Stomach (tissue), 9 donors: ENCODE measurements around the gene HSD17B7. TPM values are rescaled to one million over a fixed set of nuclear protein-coding genes. Genes with fewer than 3 reads are reported as not detected.

Experiments
- DNase-seq, 2 donors: peaks; one replicate each; pipeline versions ENCODE4 v3.0.0 to v3.0.0-alpha.2; 2013 to 2019
- H3K27ac ChIP-seq, 5 donors: fragments of 200-600 bp in 4 of 5; sonication (generic) in 4 of 5; one replicate each; pipeline ENCODE4 v1.5.1; 2013 to 2019; ENCODE audit warnings: mild to moderate bottlenecking in 1 of 5, moderate library complexity in 1 of 5
- H3K27me3 ChIP-seq, 3 donors: fragments of 200-600 bp; sonication (generic); one replicate each; pipeline ENCODE4 v1.5.1; 2017 to 2019; ENCODE audit warnings: mixed run types in 1 of 3
- H3K36me3 ChIP-seq, 4 donors: fragments of 200-600 bp; sonication (generic); 1 replicate in 3 of 4; 2 replicates in 1 of 4; pipeline ENCODE4 v1.5.1; 2016 to 2019
- H3K4me1 ChIP-seq, 4 donors: fragments of 200-600 bp; sonication (generic); one replicate each; pipeline ENCODE4 v1.5.1; 2016 to 2019
- H3K4me3 ChIP-seq, 4 donors: fragments of 200-600 bp; sonication (generic) in 3 of 4; one replicate each; pipeline ENCODE4 v1.5.1; 2016 to 2019; ENCODE audit warnings: mild to moderate bottlenecking in 1 of 4
- H3K9me3 ChIP-seq, 4 donors: fragments of 200-600 bp; sonication (generic); one replicate each; pipeline ENCODE4 v1.5.1; 2016 to 2019
- CTCF ChIP-seq, 7 experiments: fragments of 450-650 bp in 4 of 7; fragments of 200-600 bp in 3 of 7; sonication (generic) in 3 of 7; IDR thresholded peaks; one replicate each; pipeline ENCODE4 v1.5.1; 2016 to 2019; ENCODE audit warnings: antibody characterized with exemption in 7 of 7, control low read depth in 2 of 7, mild to moderate bottlenecking in 1 of 7
- EP300 ChIP-seq: sonication (generic); formaldehyde crosslinking; IDR thresholded peaks from one replicate; pipeline ENCODE4 v1.6.1; 2017; ENCODE audit warnings: antibody characterized with exemption
- POLR2A ChIP-seq, 4 donors: fragments of 450-650 bp; IDR thresholded peaks; one replicate each; pipeline ENCODE4 v1.6.1; 2016; ENCODE audit warnings: antibody characterized with exemption in 4 of 4, control low read depth in 2 of 4, mild to moderate bottlenecking in 1 of 4, moderate library complexity in 1 of 4
- POLR2AphosphoS5 ChIP-seq, 3 donors: sonication (generic); formaldehyde crosslinking; IDR thresholded peaks; one replicate each; pipeline ENCODE4 v1.6.1; 2016; ENCODE audit warnings: antibody characterized with exemption in 3 of 3
- WGBS, 5 donors: extraction: QIAGEN DNeasy Blood & Tissue Kit in 3 of 5; methylation state at CpG; one replicate each; pipeline versions ENCODE4 v1.1.5 to v1.1.7; 2013 to 2018; 5-methylcytosine and 5-hydroxymethylcytosine counted together
- intact Hi-C: fragments of 100-400 bp; cut with DNase I; formaldehyde crosslinking; loops from one replicate; pipeline ENCODE4 v1.15.1; 2023; ENCODE audit warnings: low total_unique reads
- polyA plus RNA-seq, 3 donors: library from polyadenylated mRNA; stranded (reverse); fragments of 200-250 nt; gene quantifications; one replicate each; pipeline ENCODE4 v1.2.3, GENCODE V29; 2013
- total RNA-seq, 5 donors: library from RNA; depleted of rRNA; stranded (reverse); fragments of >200 nt; gene quantifications; one replicate each; pipeline versions ENCODE4 v1.1.0 to v1.2.3, GENCODE V29; 2014 to 2016
- donor health status: healthy with polysubstance abuse.
- donor health status: Bipolar disorder and iron deficiency.
- donor health status: healthy.

HSD17B7 gene
- total and polyA plus RNA-seq, 8 donors, result 2.3 to 75.9 (median 11.9) TPM

- Histone ChIP-seq H3K4me1 (peaks cover 7 to 18% (median 14%) of the 10 kb centered on the region in 4 donors), H3K27ac (no peak overlapping the region), H3K4me3 (no peak overlapping the region), H3K36me3 (no peaks in the 10 kb centered on the region), H3K27me3 (peaks cover 0 to 19% (median 9%) of the 10 kb centered on the region in 3 donors), H3K9me3 (no peaks in the 10 kb centered on the region)
- 63 to 74% (median 68%) methylated on average over 3 of the region's 3 CpGs for WGBS, 5 donors
- DNase-seq, result no peak
- TF ChIP-seq CTCF (IDR thresholded peaks at IDR 0.05), result no peak
- no peak for TF ChIP-seq POLR2A (IDR thresholded peaks at IDR 0.05)
- no peak for TF ChIP-seq EP300
- no peak for TF ChIP-seq POLR2AphosphoS5 (IDR thresholded peaks at IDR 0.05)
- intact Hi-C loops, result no loop called here
Measured at GRCh38 chr1:162823231-162823630, 32.7 kb downstream of the HSD17B7 start.

GRCh38 chr1:162823771-162824525 is 33.4 kb downstream of the HSD17B7 start:
- Histone ChIP-seq H3K4me1 (peaks cover 7 to 18% (median 14%) of the 10 kb centered on the region in 4 donors), H3K27me3 (peaks cover 0 to 19% (median 9%) of the 10 kb centered on the region in 3 donors), H3K4me3 (no peak overlapping the region), H3K9me3 (no peaks in the 10 kb centered on the region), H3K27ac (no peak overlapping the region), H3K36me3 (no peaks in the 10 kb centered on the region)
- intact Hi-C loops, result no loop called here
- no peak for DNase-seq
- 46 to 54% (median 52%) methylated on average over 2 of the region's 2 CpGs for WGBS, 5 donors
- TF ChIP-seq CTCF (IDR thresholded peaks at IDR 0.05) (no peak), POLR2AphosphoS5 (IDR thresholded peaks at IDR 0.05) (no peak), POLR2A (IDR thresholded peaks at IDR 0.05) (no peak), EP300 (no peak)

DNA sequence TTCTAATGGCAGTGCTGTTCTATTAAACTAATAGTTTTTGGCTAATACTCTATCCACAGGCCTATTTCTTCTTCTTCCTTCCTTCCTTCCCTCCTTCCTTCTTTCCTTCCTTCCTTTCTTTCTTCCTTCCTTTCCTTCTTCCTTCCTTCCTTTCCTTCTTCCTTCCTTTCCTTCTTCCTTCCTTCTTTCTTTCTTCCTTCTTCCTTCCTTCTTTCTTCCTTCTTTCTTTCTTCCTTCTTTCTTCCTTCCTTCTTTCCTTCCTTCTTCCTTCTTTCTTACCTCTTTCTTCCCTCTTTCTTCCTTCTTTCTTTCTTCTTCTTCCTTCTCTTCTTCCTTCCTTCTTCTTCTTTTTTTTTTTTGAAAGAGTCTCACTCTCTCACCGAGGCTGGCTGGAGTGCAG is 38.8 kb downstream of the HSD17B7 start:
- no peaks in the 10 kb centered on the region for H3K27me3 ChIP-seq
- no peaks in the 10 kb centered on the region for H3K36me3 ChIP-seq
- no peak for TF ChIP-seq POLR2A (IDR thresholded peaks at IDR 0.05)
- no peak for TF ChIP-seq POLR2AphosphoS5 (IDR thresholded peaks at IDR 0.05)
- TF ChIP-seq CTCF (IDR thresholded peaks at IDR 0.05), result no peak
- TF ChIP-seq EP300, result no peak
- no peaks in the 10 kb centered on the region for H3K9me3 ChIP-seq
- H3K4me3 ChIP-seq, result no peak overlapping the region
- intact Hi-C loops, result no loop called here
- no peak for DNase-seq
- WGBS, 5 donors, result 86 to 100% (median 90%) methylated on average over 1 of the region's 1 CpG
- no peaks in the 10 kb centered on the region for H3K4me1 ChIP-seq
- no peak overlapping the region for H3K27ac ChIP-seq

DNA sequence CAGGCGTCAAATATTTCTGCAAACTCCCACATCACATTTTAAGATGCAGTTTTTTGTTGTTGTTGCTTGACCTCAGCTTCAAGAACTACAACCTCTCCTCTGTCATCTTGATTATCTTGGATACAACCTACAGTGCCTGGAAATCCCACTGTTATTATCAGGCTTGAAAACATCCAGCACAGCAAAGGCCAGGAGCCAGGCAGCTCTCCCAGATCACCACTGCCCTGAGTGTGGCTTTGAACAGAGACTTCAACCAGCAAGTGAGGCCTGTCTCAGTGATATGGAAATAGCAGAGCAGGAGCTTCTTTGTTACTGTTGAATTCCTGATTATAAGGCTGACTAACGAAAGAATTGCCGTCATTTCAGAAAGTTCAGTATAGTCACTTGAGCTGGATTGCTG is 42.0 kb downstream of the HSD17B7 start:
- intact Hi-C loops, result no loop called here
- no peaks in the 10 kb centered on the region for H3K36me3 ChIP-seq
- H3K4me1 ChIP-seq, result no peaks in the 10 kb centered on the region
- WGBS, 5 donors, result 59 to 95% (median 87%) methylated on average over 3 of the region's 3 CpGs
- no peak overlapping the region for H3K4me3 ChIP-seq
- DNase-seq, result no peak
- H3K27me3 ChIP-seq, result no peaks in the 10 kb centered on the region
- H3K27ac ChIP-seq, result no peak overlapping the region
- TF ChIP-seq POLR2A (IDR thresholded peaks at IDR 0.05), result no peak
- no peak for TF ChIP-seq CTCF (IDR thresholded peaks at IDR 0.05)
- no peak for TF ChIP-seq POLR2AphosphoS5 (IDR thresholded peaks at IDR 0.05)
- TF ChIP-seq EP300, result no peak
- H3K9me3 ChIP-seq, result no peaks in the 10 kb centered on the region
